Lower leg skin (tissue), 4 donors: ENCODE measurements around the gene YTHDC2. TPM values are rescaled to one million over a fixed set of nuclear protein-coding genes. Genes with fewer than 3 reads are reported as not detected.

ENCODE experiments used
- DNase-seq, 2 donors: peaks; one replicate each; pipeline ENCODE4 v3.0.0-alpha.2; 2019; ENCODE audit warnings: low spot score in 2 of 2
- H3K4me3 ChIP-seq: fragments of 200-600 bp; sonication (generic); 2 replicates; pipeline ENCODE4 v1.5.1; 2017; ENCODE audit warnings: mild to moderate bottlenecking, low read depth; ENCODE audit not compliant: poor library complexity, severe bottlenecking
- CTCF ChIP-seq, 3 donors: fragments of 450-650 bp; IDR thresholded peaks; one replicate each; pipeline ENCODE4 v1.5.1; 2016; ENCODE audit warnings: antibody characterized with exemption in 3 of 3, mild to moderate bottlenecking in 3 of 3, moderate library complexity in 2 of 3
- POLR2A ChIP-seq, 2 donors: fragments of 450-650 bp; IDR thresholded peaks; one replicate each; pipeline ENCODE4 v1.6.1; 2016 to 2017; ENCODE audit warnings: antibody characterized with exemption in 2 of 2, mild to moderate bottlenecking in 1 of 2, moderate library complexity in 1 of 2
- WGBS, 2 donors: methylation state at CpG; one replicate each; pipeline ENCODE4 v1.1.5; 2018; 5-methylcytosine and 5-hydroxymethylcytosine counted together
- intact Hi-C: fragments of 100-400 bp; cut with DNase I; formaldehyde crosslinking; loops from one replicate; pipeline ENCODE4 v1.15.0; 2023; ENCODE audit warnings: low total_unique reads
- total RNA-seq, 4 donors: library from RNA; depleted of rRNA; stranded (reverse); fragments of >200 nt; gene quantifications; one replicate each; pipeline ENCODE4 v1.1.0, GENCODE V29; 2016

The YTHDC2 gene
- 10 to 100 TPM; 13.8 to 28.4 (median 16.7) TPM for total RNA-seq

GRCh38 chr5:113513384-113514288 is at the start of gene YTHDC2:
YTHDC2 (plus strand) TSS chr5:113513694; CDS start chr5:113513896, 202 bp downstream.
- DNase-seq, result peak; percentile 73 to 96
- 1% methylated on average over 47 to 48 of the region's 72 CpGs for WGBS, 2 donors
- no peak for TF ChIP-seq POLR2A (IDR thresholded peaks at IDR 0.05)
- no peak for TF ChIP-seq CTCF (IDR thresholded peaks at IDR 0.05)
- H3K4me3 ChIP-seq, result peak within 1 kb of the TSS; percentile 61
- intact Hi-C loops, result loop anchor here (10.0 kb wide), 1 partner anchor 519 kb away; no protein-coding TSS in a partner anchor

- no peak overlapping the region for H3K4me3 ChIP-seq
- DNase-seq, result no peak
- TF ChIP-seq CTCF (IDR thresholded peaks at IDR 0.05) (no peak), POLR2A (IDR thresholded peaks at IDR 0.05) (no peak)
- intact Hi-C loops, result no loop called here
- 32 to 42% methylated on average over 5 of the region's 5 CpGs for WGBS, 2 donors
These were observed 39.3 kb upstream of the YTHDC2 start for GRCh38 chr5:113474100-113474728.

GRCh38 chr5:113478691-113479090 is 34.8 kb upstream of the YTHDC2 start:
- no peak for DNase-seq
- H3K4me3 ChIP-seq, result no peak overlapping the region
- intact Hi-C loops, result no loop called here
- 70 to 92% methylated on average over 3 of the region's 3 CpGs for WGBS, 2 donors
- no peak for TF ChIP-seq CTCF (IDR thresholded peaks at IDR 0.05)
- no peak for TF ChIP-seq POLR2A (IDR thresholded peaks at IDR 0.05)

GRCh38 chr5:113480243-113480642 is 33.3 kb upstream of the YTHDC2 start:
- no peak for DNase-seq
- H3K4me3 ChIP-seq, result no peak overlapping the region
- TF ChIP-seq POLR2A (IDR thresholded peaks at IDR 0.05) (no peak), CTCF (IDR thresholded peaks at IDR 0.05) (no peak)
- intact Hi-C loops, result no loop called here
- 63 to 70% methylated on average over 5 of the region's 5 CpGs for WGBS, 2 donors

- intact Hi-C loops, result no loop called here
- peak overlapping the region; percentile 65 for H3K4me3 ChIP-seq
- no peak for DNase-seq
- TF ChIP-seq CTCF (IDR thresholded peaks at IDR 0.05), result no peak
- TF ChIP-seq POLR2A (IDR thresholded peaks at IDR 0.05), result no peak
- 2 to 7% methylated on average over 18 of the region's 18 CpGs for WGBS, 2 donors
These were observed 26.1 kb upstream of the YTHDC2 start for GRCh38 chr5:113487416-113487780.
